GM12874 (cell line): Measurements from ENCODE around the gene WDFY2.

Experiments used
- CTCF ChIP-seq: IDR thresholded peaks from 2 replicates; pipeline ENCODE4 v1.5.1; 2011; ENCODE audit warnings: low read depth, mild to moderate bottlenecking, control low read depth, low read length, moderate library complexity; ENCODE audit not compliant: insufficient read depth

WDFY2 gene

GRCh38 chr13:51768976-51769375 lies 184.7 kb downstream of the WDFY2 start:
- TF ChIP-seq CTCF = no peak

- no peak for TF ChIP-seq CTCF
Observed at GRCh38 chr13:51769455-51770127, 185.3 kb downstream of the WDFY2 start.

GRCh38 chr13:51770160-51770559 lies 185.9 kb downstream of the WDFY2 start:
- TF ChIP-seq CTCF = no peak

GRCh38 chr13:51770681-51771417 lies 186.6 kb downstream of the WDFY2 start:
- no peak for TF ChIP-seq CTCF

GRCh38 chr13:51771418-51772104 lies 187.3 kb downstream of the WDFY2 start:
- no peak for TF ChIP-seq CTCF

GRCh38 chr13:51772105-51772455 lies 187.8 kb downstream of the WDFY2 start:
- TF ChIP-seq CTCF = no peak

GRCh38 chr13:51772781-51773180 lies 188.5 kb downstream of the WDFY2 start:
- TF ChIP-seq CTCF = no peak
